Hematopoietic multipotent progenitor cell treated with erythropoietin and hydrocortisone succinate and interleukin-3 and kit ligand, for 8 days (in vitro differentiated cells): ENCODE results near the gene CDKN2AIPNL.

Experiments
- DNase-seq: peaks from one replicate; pipeline ENCODE4 v3.0.0-alpha.2; 2015

Gene CDKN2AIPNL

GRCh38 chr5:134411546-134412266, at the start of gene CDKN2AIPNL:
CDKN2AIPNL (minus strand) TSS chr5:134411881; CDS start chr5:134411854, 27 bp downstream.
- peak; percentile 84 for DNase-seq

GRCh38 chr5:134460551-134460950, 48.9 kb upstream of the CDKN2AIPNL start:
- no peak for DNase-seq

- no peak for DNase-seq
Measured at GRCh38 chr5:134459491-134459890, 47.8 kb upstream of the CDKN2AIPNL start.

GRCh38 chr5:134459010-134459403, 47.3 kb upstream of the CDKN2AIPNL start:
- no peak for DNase-seq

- DNase-seq: no peak
Measured at GRCh38 chr5:134458234-134459009, 46.7 kb upstream of the CDKN2AIPNL start.

GRCh38 chr5:134457801-134458200, 46.1 kb upstream of the CDKN2AIPNL start:
- no peak for DNase-seq

GRCh38 chr5:134456825-134457224, 45.1 kb upstream of the CDKN2AIPNL start:
- no peak for DNase-seq

GRCh38 chr5:134455466-134455865, 43.8 kb upstream of the CDKN2AIPNL start:
- DNase-seq: no peak

GRCh38 chr5:134453016-134453415, 41.3 kb upstream of the CDKN2AIPNL start:
- DNase-seq: no peak

GRCh38 chr5:134451936-134452505, 40.3 kb upstream of the CDKN2AIPNL start:
- peak; percentile 65 for DNase-seq

- DNase-seq: no peak
Measured at GRCh38 chr5:134451225-134451935, 39.7 kb upstream of the CDKN2AIPNL start.

- DNase-seq: no peak
Measured at GRCh38 chr5:134450374-134450773, 38.7 kb upstream of the CDKN2AIPNL start.

GRCh38 chr5:134449167-134449566, 37.5 kb upstream of the CDKN2AIPNL start:
- no peak for DNase-seq

- no peak for DNase-seq
Measured at GRCh38 chr5:134447815-134448520, 36.3 kb upstream of the CDKN2AIPNL start.

GRCh38 chr5:134446938-134447337, 35.3 kb upstream of the CDKN2AIPNL start:
- DNase-seq: no peak

GRCh38 chr5:134445856-134446818, 34.5 kb upstream of the CDKN2AIPNL start:
- DNase-seq: no peak

- no peak for DNase-seq
Measured at GRCh38 chr5:134444941-134445471, 33.3 kb upstream of the CDKN2AIPNL start.

- DNase-seq: no peak
Measured at GRCh38 chr5:134440201-134440755, 28.6 kb upstream of the CDKN2AIPNL start.

GRCh38 chr5:134439210-134439654, 27.6 kb upstream of the CDKN2AIPNL start:
- no peak for DNase-seq

GRCh38 chr5:134438721-134439123, 27.0 kb upstream of the CDKN2AIPNL start:
- no peak for DNase-seq
